Stimulated activated CD8-positive, alpha-beta memory T cell treated with anti-CD3 and anti-CD28 coated beads, Interleukin-15, amount 100 ng/mL, for 48 hours (primary cell): Measurements from ENCODE around the gene TMEM165.
"Not testable (repeated sequence)": the region's sequence is repeated elsewhere in the genome, so short reads cannot be mapped to it uniquely, and the experiment has no call there.

Experiments used
- DNase-seq, 2 donors: peaks; one replicate each; pipeline ENCODE4 v3.0.0-alpha.2; 2020; ENCODE audit warnings: low read depth in 2 of 2

TMEM165 gene, protein sequence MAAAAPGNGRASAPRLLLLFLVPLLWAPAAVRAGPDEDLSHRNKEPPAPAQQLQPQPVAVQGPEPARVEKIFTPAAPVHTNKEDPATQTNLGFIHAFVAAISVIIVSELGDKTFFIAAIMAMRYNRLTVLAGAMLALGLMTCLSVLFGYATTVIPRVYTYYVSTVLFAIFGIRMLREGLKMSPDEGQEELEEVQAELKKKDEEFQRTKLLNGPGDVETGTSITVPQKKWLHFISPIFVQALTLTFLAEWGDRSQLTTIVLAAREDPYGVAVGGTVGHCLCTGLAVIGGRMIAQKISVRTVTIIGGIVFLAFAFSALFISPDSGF

DNA sequence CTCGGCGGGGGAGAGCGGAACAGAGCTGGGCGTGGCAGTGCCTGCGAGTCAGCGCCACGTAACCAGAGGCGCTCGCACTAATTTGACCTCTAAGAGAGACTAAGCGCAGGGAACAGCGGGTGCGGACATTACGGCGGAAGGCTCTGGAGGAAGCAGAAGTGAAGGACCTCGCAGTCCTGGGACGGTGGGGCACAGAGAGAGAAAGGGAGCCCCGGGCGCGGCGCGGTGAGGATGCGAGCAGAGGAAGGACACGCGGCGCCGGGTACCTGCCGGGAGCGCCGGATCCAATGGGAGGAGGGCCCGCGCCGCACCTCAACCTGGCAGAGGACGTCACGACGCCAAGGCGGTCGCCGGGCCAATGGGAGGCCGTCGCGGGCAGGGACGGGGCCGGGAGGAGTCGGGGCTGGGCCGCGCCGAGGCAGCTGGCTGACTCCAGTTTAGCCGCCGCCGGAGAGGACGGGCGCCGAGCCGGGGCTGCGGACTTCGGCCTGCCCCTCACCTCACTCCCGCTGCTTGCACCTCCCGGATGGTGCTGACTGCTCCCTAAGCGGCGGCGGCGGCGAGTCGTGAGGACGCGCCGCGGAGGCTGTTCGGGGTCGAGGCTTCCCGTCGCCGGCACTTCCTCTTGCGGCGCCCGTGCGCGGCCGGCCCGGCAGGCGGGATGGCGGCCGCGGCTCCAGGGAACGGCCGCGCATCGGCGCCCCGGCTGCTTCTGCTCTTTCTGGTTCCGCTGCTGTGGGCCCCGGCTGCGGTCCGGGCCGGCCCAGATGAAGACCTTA lies at the start of gene TMEM165:
TMEM165 (plus strand) TSS at position 429 of the 779 bp plus-strand sequence; CDS start at position 662, 233 bp downstream.
- peak; percentile 87 to 88 for DNase-seq

GRCh38 chr4:55345980-55346850 lies 49.5 kb upstream of the TMEM165 start, which contains the start of gene SRD5A3:
SRD5A3 (plus strand) TSS chr4:55346242; CDS start chr4:55346337, 95 bp downstream.
- peak; percentile 76 to 78 for DNase-seq

GRCh38 chr4:55346851-55347255 lies 48.9 kb upstream of the TMEM165 start:
- no peak for DNase-seq

DNA sequence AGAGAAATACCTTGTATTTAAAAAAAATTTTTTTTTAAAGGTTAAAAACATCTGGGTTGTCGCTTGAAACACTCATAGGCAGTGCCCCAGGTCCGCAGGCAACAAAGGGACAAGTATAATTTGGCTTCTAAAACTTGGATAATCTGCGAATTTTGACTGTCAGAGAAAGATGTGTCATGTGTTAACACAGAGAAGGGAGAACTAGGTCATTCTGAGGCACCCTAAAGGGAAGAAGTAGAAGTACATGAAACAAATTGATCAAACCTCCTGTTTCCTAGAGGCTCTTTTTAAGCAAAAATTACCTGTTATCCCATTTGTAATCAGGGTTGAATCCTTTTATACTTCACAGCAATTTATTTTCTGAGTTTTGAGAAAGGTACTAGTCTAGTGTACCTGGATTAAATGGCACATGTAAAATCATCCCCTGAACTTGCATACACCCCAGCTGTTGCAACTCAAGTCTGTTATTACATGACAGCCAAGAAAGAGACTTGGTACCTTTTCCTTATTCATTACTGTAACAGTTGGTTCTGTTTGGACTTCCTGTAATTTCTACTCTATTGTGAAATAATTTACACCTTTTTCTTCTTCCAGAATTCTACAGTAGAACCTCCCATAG lies 48.0 kb upstream of the TMEM165 start:
- no peak for DNase-seq

DNA sequence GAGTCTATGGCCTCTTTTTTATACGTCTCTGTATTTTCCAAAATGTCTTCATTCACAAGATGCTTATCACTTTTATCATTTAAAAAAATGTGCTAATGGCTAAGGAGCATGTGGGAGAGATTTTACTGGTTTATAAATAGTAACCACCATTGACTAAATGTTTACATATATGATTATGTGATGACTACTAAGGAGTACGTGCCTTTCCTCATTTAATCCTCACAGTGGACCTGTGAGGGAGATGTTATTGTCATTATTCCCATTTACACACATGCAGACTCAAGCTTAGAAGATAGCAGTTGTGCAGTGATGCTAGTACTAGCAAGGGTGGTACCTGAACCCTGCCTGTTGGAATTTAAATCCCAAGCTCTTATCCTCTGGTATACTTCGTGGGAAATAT lies 47.3 kb upstream of the TMEM165 start:
- DNase-seq: no peak

- not testable (repeated sequence) for DNase-seq
Measured at GRCh38 chr4:55350870-55351269, 44.9 kb upstream of the TMEM165 start.

GRCh38 chr4:55351824-55352223 lies 43.9 kb upstream of the TMEM165 start:
- no peak for DNase-seq

- no peak for DNase-seq
Measured at GRCh38 chr4:55352726-55353125, 43.0 kb upstream of the TMEM165 start.

- not testable (repeated sequence) for DNase-seq
Measured at GRCh38 chr4:55353228-55353747, 42.5 kb upstream of the TMEM165 start.

- no peak for DNase-seq
Measured at GRCh38 chr4:55354648-55355047, 41.1 kb upstream of the TMEM165 start.

- DNase-seq: no peak
Measured at GRCh38 chr4:55355555-55355954, 40.2 kb upstream of the TMEM165 start.

GRCh38 chr4:55356991-55357461 lies 38.7 kb upstream of the TMEM165 start:
- DNase-seq: no peak

DNA sequence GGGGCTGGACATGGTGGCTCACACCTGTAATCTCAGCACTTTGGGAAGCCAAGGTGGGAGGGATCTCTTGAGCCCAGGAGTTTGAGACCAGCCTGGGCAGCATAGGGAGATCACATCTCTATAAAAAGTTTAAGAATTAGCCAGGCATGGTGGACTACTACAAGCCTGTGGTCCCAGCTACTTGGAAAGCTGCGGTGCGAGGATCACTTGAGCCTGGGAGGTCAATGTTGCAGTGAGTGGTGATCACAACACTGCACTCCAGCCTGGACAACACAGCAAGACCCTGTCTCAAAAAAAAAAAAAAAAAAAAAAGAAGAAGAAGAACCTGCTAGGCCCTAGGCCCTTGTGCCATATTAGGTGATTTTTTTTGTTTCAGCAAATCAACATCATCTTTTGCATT lies 37.5 kb upstream of the TMEM165 start:
- no peak for DNase-seq

DNA sequence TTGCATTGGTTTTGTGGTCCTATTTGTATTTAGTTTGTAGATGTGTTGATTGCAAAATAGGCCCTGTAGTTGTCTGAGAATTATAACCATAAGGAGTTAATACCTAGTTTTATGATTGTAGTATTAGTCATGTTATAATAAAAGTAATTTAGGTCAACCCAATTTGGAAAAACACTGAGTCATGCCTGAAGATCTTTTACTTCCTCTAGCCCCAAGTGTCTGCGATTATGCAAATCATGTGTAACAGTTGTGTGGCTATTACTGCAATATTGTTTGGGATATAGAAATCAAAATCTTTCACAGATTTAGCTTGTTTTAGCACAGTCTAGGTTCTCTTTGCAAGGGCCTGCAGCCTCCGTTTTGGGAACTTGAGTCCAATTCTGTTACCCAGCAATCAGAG lies 37.1 kb upstream of the TMEM165 start:
- DNase-seq: no peak

DNA sequence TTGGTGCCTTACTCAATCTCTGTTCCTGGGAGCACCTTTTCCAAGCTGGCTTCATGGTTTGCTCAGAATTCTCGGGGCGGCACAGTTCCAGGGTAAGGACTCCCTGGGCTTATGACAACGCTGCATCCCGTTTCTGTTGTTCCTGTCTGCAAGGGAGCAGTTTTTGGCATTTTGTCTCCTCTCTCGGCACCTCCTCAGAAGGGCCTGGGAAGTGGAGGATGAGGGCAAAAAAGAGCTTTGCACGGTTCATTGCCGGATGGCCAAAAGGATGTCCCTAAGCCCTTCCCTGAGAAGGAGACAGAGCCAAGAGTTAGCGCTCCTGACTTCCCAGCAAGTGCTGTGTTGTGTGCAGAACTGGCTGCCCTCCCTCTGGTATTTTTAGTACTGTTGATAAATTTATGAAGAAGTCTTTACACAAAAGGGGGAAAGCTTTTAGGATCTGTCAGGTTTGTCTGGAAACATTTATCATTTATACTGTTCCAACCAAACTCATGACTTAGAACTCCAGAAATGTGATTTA lies 36.3 kb upstream of the TMEM165 start:
- no peak for DNase-seq

- DNase-seq: not testable (repeated sequence)
Measured at GRCh38 chr4:55362938-55363337, 32.8 kb upstream of the TMEM165 start.

GRCh38 chr4:55363691-55364351 lies 31.9 kb upstream of the TMEM165 start:
- DNase-seq: no peak

DNA sequence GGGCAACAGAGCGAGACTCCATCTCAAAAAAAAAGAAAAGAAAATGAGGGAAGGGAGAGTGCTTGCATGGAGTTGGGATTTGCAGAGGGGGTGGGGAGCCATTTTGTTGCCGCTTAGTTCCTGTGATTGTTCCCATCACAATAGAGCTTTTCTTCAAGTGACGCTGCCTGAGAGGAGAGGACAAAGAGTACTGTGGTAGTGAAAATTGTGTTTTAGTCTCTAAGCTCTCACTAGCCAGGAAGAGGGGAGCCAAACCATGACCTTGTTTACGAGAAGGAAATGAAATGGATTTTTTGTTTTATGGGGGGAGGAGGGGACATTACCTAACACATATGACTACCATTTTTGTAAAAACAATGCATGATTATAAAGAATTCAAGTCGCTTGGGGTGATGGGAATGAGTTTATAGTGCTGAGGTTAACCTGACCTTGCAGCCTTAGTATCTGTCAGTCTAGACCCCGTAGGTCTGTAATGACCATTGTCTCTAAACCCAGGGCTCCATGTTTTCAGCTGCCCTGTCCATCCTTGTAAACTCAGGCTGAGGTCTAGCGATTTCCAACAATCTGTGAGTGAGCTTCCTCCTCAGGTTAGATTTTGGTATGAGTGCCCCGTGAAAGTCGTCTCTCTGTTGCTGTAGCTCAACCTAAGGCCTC lies 30.9 kb upstream of the TMEM165 start:
- no peak for DNase-seq

GRCh38 chr4:55365345-55365728 lies 30.4 kb upstream of the TMEM165 start:
- no peak for DNase-seq

- DNase-seq: no peak
Measured at GRCh38 chr4:55366621-55367020, 29.1 kb upstream of the TMEM165 start.
